Stimulated activated CD8-positive, alpha-beta memory T cell treated with anti-CD3 and anti-CD28 coated beads, Interleukin-15, amount 100 ng/mL, for 24 hours (primary cell): Measurements from ENCODE around the gene FOXC1.

Source experiments
- DNase-seq: peaks from one replicate; pipeline ENCODE4 v3.0.0-alpha.2; 2020; ENCODE audit warnings: low read depth

The FOXC1 gene

GRCh38 chr6:1643830-1644445 lies 34.2 kb downstream of the FOXC1 start:
- no peak for DNase-seq

GRCh38 chr6:1644516-1645060 lies 34.9 kb downstream of the FOXC1 start:
- no peak for DNase-seq

DNA sequence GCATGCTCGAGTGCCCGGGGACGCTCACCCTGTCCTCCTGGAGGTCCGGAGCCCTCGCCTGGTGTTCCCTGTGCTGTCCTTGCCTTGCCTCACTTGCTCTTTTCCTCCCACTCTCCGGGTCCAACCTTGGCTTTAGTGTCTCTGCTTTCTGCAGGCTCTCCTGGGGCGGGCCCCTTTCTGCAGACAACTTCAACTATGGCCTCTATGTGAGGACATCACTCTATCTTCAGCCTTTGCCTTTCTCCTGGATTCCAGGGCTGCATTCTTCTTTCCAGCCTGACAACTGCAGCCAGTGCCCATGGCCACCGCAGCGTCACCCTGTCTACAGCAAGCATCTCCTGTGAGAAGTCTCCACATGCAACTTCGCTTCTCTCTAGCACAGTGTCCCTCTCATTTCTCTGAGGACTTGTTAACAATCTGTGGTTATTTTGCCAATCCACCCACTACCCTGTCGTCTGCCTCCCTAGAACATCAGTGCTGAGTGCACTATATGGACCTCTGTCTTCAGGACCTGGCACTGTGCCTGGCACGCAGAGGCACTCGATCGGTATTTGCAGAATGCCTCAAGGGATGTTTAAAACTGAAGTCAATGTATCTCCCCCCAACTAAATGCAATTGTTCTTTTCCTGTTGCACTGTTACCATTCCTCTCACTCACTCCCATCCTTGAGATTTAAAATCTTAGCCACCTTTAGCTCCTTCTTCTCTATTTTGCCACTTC lies 35.9 kb downstream of the FOXC1 start:
- no peak for DNase-seq

DNA sequence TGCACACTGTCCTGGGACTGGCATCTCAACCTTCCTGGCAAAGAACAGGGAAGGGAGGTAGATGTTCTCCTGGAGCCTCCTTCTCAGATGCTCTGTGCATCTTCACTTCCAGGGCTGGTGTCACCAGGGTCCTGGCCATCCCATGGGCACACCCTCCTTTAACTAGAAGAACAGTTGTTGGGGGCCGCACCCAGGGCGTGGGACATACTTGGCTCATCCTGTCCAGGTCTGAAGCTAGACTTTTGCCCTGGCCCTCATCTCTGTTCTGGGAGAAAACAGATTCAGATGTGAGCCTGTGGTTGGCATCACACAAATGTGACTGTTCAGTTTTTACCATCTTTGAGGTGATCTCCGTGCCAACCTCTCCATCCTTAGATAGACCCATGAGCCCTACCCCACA lies 41.6 kb downstream of the FOXC1 start:
- no peak for DNase-seq

DNA sequence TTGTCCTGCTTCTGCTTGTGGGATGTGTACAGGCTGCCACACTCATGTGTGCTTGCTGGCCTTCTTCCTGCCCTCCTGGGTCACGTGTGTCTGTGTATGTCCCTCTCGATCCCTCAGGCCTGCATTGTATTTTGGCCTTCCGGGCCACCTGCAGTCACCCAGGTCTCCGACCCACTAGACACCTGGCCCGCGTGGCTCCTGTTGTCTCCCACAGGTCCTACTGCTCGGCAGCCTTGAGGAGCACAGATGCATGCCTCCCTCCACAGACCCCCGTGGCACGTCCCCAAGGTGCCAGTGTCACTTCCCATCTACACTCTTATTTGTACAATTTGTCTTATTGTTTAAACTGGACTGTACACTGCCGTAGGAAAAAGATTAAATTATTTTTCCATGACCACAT lies 43.1 kb downstream of the FOXC1 start:
- DNase-seq, result no peak

GRCh38 chr6:1654054-1654453 lies 44.3 kb downstream of the FOXC1 start:
- no peak for DNase-seq

DNA sequence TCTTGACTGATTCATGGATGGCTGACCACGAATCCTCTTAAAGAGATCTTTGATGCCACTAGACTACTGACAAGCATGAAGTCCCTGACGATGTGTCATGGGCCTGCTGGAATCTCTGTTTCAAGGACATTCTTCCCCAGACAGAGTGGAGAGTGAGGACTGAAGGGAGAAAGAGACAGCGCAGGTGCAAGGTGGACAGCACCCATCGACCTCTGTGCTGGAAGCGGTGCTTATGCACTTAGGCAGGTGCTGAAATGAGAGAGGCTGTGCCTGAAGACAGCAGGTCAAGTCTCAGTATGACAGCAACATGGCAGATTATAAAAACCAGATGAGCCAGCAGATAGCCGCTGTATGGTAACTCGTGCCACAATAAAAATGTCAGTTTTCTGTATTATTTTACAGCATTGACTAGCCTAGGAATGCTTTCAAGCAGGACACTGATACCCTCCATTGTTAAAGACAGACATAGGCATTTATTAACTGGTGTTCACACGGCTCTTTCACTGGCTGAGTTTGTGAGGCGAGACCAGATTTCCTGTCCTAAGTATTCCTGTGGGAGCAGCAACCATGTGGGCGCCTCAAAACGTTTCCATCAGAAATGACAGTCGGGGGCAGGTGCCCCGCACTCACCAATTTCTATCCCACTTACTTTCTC lies 47.5 kb downstream of the FOXC1 start:
- no peak for DNase-seq

DNA sequence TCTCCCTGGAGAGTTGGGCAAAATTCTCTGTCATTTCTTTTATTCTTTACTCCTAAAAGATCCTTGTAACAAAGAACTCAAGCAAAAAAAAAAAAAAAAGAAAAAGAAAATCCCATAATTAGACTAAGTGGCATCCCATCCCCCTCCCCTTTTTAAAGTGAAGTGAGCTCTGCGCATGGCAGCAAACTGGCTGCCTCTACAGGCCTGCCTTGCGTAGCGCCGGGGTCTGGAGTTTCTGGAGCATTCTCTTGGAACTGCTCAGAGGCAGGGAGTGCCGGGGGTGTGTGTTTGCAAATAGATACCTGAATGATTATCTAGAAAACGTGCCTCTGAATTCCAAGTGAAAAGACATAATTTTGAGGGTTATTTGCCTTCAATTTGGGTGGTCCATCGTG lies 48.1 kb downstream of the FOXC1 start:
- DNase-seq, result no peak

DNA sequence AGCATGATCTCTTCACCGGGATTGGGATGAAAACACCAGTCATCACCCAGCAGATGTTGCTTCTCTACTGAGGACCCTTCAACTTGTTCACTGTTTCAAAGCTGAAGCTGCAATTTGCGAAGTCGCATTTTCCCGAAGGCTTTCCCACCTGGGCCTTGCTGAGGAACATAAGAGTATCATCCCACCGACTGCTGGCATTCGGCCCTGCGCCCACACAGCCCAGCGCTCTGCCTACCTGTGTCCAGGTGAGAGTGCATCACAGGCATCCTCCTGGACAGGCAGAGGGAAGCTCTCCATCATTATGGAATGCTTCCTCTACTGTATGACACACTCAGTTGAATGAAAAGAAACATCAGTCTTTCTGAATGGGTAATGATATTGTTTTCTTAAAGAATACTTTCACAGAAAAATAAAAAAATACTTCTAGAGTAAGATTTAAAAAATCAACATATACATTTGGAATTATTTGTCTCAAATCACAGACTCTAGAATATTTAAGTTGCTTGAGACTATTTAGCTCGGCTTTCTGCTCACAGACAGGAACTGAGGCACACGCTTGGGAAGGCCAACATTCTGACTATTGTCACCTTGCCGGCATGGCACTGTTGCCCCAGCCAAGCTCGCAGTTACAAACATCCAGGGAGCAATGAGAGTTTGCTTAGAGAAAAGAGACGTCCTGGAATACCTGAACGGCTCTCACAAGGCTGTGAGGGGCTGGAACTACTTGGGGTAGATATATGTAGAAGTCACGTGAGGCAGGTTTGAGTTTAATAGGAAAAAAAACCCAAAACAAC lies 48.7 kb downstream of the FOXC1 start:
- no peak for DNase-seq

- DNase-seq, result no peak
Observed at GRCh38 chr6:1659816-1660215, 50.1 kb downstream of the FOXC1 start.

- DNase-seq, result no peak
Observed at GRCh38 chr6:1662534-1662933, 52.8 kb downstream of the FOXC1 start.
